HCT116 (cell line): Measurements from ENCODE around the gene XPNPEP3. TPM values are rescaled to one million over a fixed set of nuclear protein-coding genes. Genes with fewer than 3 reads are reported as not detected.

Source experiments
- ATAC-seq: fragments of 200-7000 bp; cut with Tn5 transposase; 2 replicates; pipeline ENCODE4 v1.9.1; 2020; ENCODE audit warnings: mild to moderate bottlenecking, moderate library complexity
- BruUV-seq: library from RNA; stranded (reverse); fragments of 400-500 nt; replicated peaks from 2 replicates; lab custom pipeline; 2021; lab: Mats Ljungman, UMichigan
- CTCF ChIA-PET: fragments of 300-600 bp; sonication (Branson Sonifier 250); formaldehyde crosslinking; loops from one replicate; lab custom pipeline; 2021; ENCODE audit warnings: antibody characterized with exemption; lab: Charles Lee
- POLR2A ChIA-PET: fragments of 300-600, 350-600 bp; sonication (Branson Sonifier 250); formaldehyde crosslinking; loops from one replicate; lab custom pipeline; 2021; ENCODE audit warnings: antibody characterized with exemption; lab: Charles Lee
- RAD21 ChIA-PET, 2 experiments: fragments of 300-600 bp; sonication (Branson Sonifier 250); formaldehyde crosslinking; loops; one replicate each; lab custom pipeline; 2023; ENCODE audit warnings: low total read pairs in 2 of 2; ENCODE audit not compliant: uncharacterized antibody in 2 of 2, unreplicated experiment in 2 of 2, low non-redundant PET in 1 of 2; lab: Charles Lee
- DNase-seq: peaks from one replicate; pipeline ENCODE4 v3.0.0-alpha.2; 2010; ENCODE audit warnings: low read depth, low spot score
- H2AFZ ChIP-seq: fragments of 200-600 bp; shearing (Covaris generic), sonication (generic); 2 replicates; pipeline ENCODE4 v1.6.1; 2017; ENCODE audit warnings: low read depth, mixed run types, mixed read lengths, antibody characterized with exemption, low read length; ENCODE audit not compliant: poor library complexity, severe bottlenecking
- H3K27ac ChIP-seq: 2 replicates; pipeline ENCODE4 v1.5.1; 2012; ENCODE audit warnings: low read depth, low read length
- H3K27me3 ChIP-seq: fragments of 200-600 bp; sonication (generic); 2 replicates; pipeline ENCODE4 v1.6.1; 2016; ENCODE audit warnings: mixed run types, low read length, mixed read lengths; ENCODE audit not compliant: insufficient read depth
- H3K36me3 ChIP-seq, 2 experiments: fragments of 200-500 bp in 1 of 2; fragments of 200-600 bp in 1 of 2; sonication (Bioruptor generic) in 1 of 2; sonication (generic) in 1 of 2; 2 replicates each; pipeline versions ENCODE4 v1.5.1 to v1.6.1; 2014 to 2016; ENCODE audit warnings: low read length in 2 of 2, inconsistent platforms in 1 of 2, mixed read lengths in 1 of 2, mixed run types in 1 of 2; ENCODE audit not compliant: insufficient read depth in 2 of 2, control insufficient read depth in 1 of 2
- H3K4me1 ChIP-seq, 2 experiments: fragments of 200-600 bp in 1 of 2; sonication (generic) in 1 of 2; 2 replicates each; pipeline versions ENCODE4 v1.5.1 to v1.6.1; 2012 to 2017; ENCODE audit warnings: low read length in 2 of 2, inconsistent platforms in 1 of 2, mild to moderate bottlenecking in 1 of 2, mixed read lengths in 1 of 2, mixed run types in 1 of 2, moderate library complexity in 1 of 2; ENCODE audit not compliant: insufficient read depth in 2 of 2, control insufficient read depth in 1 of 2
- H3K4me2 ChIP-seq: fragments of 200-600 bp; sonication (generic); 2 replicates; pipeline ENCODE4 v1.6.1; 2017; ENCODE audit warnings: mixed run types, low read length, mixed read lengths
- H3K4me3 ChIP-seq, 2 experiments: fragments of 200-600 bp in 1 of 2; sonication (generic) in 1 of 2; replicated peaks in 1 of 2; 2 replicates each; pipeline ENCODE4 v1.5.1; 2011 to 2016; ENCODE audit warnings: low read length in 2 of 2, control low read depth in 1 of 2, low read depth in 1 of 2, mild to moderate bottlenecking in 1 of 2, mixed read lengths in 1 of 2, mixed run types in 1 of 2
- H3K79me2 ChIP-seq: fragments of 200-600 bp; sonication (generic); 2 replicates; pipeline ENCODE4 v1.6.1; 2017; ENCODE audit warnings: mild to moderate bottlenecking, mixed run types, low read length, moderate library complexity, mixed read lengths; ENCODE audit not compliant: insufficient read depth
- H3K9ac ChIP-seq: fragments of 200-600 bp; sonication (generic); 2 replicates; pipeline ENCODE4 v1.6.1; 2016; ENCODE audit warnings: low read length, mixed read lengths
- H3K9me2 ChIP-seq: fragments of 200-600 bp; sonication (generic), shearing (Covaris generic); 2 replicates; pipeline ENCODE4 v1.6.1; 2017; ENCODE audit warnings: mixed run types, mild to moderate bottlenecking, moderate library complexity; ENCODE audit not compliant: insufficient read depth
- H3K9me3 ChIP-seq, 2 experiments: fragments of 200-500 bp in 1 of 2; fragments of 200-600 bp in 1 of 2; sonication (Bioruptor generic) in 1 of 2; sonication (generic) in 1 of 2; 2 replicates each; pipeline ENCODE4 v1.6.1; 2014 to 2017; ENCODE audit warnings: low read length in 2 of 2, mixed read lengths in 2 of 2, inconsistent platforms in 1 of 2, low read depth in 1 of 2, mild to moderate bottlenecking in 1 of 2, mixed run types in 1 of 2, moderate library complexity in 1 of 2; ENCODE audit not compliant: control insufficient read depth in 1 of 2, insufficient read depth in 1 of 2
- H4K20me1 ChIP-seq: fragments of 200-600 bp; sonication (generic), shearing (Covaris generic); 2 replicates; pipeline ENCODE4 v1.6.1; 2017; ENCODE audit warnings: mixed run types, mild to moderate bottlenecking, moderate library complexity; ENCODE audit not compliant: insufficient read depth
- CTCF ChIP-seq, 3 experiments: fragments of 200-600 bp in 1 of 3; sonication (generic) in 1 of 3; IDR thresholded peaks in 2 of 3; conservative IDR thresholded peaks in 1 of 3; 2 replicates each; pipeline ENCODE4 v1.5.1; 2012 to 2017; ENCODE audit warnings: low read depth in 2 of 3, low read length in 2 of 3, antibody characterized with exemption in 1 of 3, borderline replicate concordance in 1 of 3, control low read depth in 1 of 3, mild to moderate bottlenecking in 1 of 3, mixed read lengths in 1 of 3, mixed run types in 1 of 3, moderate library complexity in 1 of 3; ENCODE audit not compliant: insufficient read depth in 1 of 3
- ELF1 ChIP-seq: IDR thresholded peaks from 2 replicates; pipeline ENCODE4 v1.6.1; 2012; ENCODE audit warnings: low read depth, borderline replicate concordance
- EZH2 ChIP-seq: fragments of 200-600 bp; sonication (generic); IDR thresholded peaks from 2 replicates; pipeline ENCODE4 v1.6.1; 2017; ENCODE audit warnings: antibody characterized with exemption, mixed run types
- EZH2phosphoT487 ChIP-seq: fragments of 200-600 bp; IDR thresholded peaks from 2 replicates; pipeline ENCODE4 v1.6.1; 2018; ENCODE audit warnings: antibody characterized with exemption, borderline replicate concordance
- FOSL1 ChIP-seq: IDR thresholded peaks from 2 replicates; pipeline ENCODE4 v1.6.1; 2012; ENCODE audit warnings: low read depth
- JUND ChIP-seq: IDR thresholded peaks from 2 replicates; pipeline ENCODE4 v1.6.1; 2012
- MAX ChIP-seq: IDR thresholded peaks from 2 replicates; pipeline ENCODE4 v1.6.1; 2012
- POLR2A ChIP-seq: IDR thresholded peaks from 2 replicates; pipeline ENCODE4 v1.7.0; 2011; ENCODE audit warnings: borderline replicate concordance; ENCODE audit not compliant: insufficient read depth, insufficient read length; ENCODE audit errors: extremely low read depth
- RAD21 ChIP-seq: IDR thresholded peaks from 2 replicates; pipeline ENCODE4 v1.6.1; 2012; ENCODE audit warnings: low read depth, mild to moderate bottlenecking
- SIN3A ChIP-seq: IDR thresholded peaks from 2 replicates; pipeline ENCODE4 v1.6.1; 2012; ENCODE audit warnings: low read depth
- SP1 ChIP-seq: IDR thresholded peaks from 2 replicates; pipeline ENCODE4 v1.6.1; 2012; ENCODE audit warnings: low read depth
- SRF ChIP-seq: IDR thresholded peaks from 2 replicates; pipeline ENCODE4 v1.6.1; 2012; ENCODE audit warnings: low read depth
- TCF7L2 ChIP-seq: IDR thresholded peaks from 2 replicates; pipeline ENCODE4 v1.7.0; 2011; ENCODE audit warnings: borderline replicate concordance, inconsistent platforms; ENCODE audit not compliant: insufficient read depth, insufficient read length; ENCODE audit errors: extremely low read depth
- YY1 ChIP-seq: IDR thresholded peaks from 2 replicates; pipeline ENCODE4 v1.6.1; 2011; ENCODE audit warnings: low read length, low read depth, moderate library complexity, mild to moderate bottlenecking; ENCODE audit not compliant: insufficient replicate concordance; ENCODE audit errors: extremely low read depth
- ZFX ChIP-seq: fragments of 450-650 bp; IDR thresholded peaks from 2 replicates; pipeline ENCODE4 v1.6.1; 2017
- ZNF274 ChIP-seq: fragments of 200-500 bp; sonication (Bioruptor generic); IDR thresholded peaks from 2 replicates; pipeline ENCODE4 v1.6.1; 2014; ENCODE audit warnings: mild to moderate bottlenecking, low read depth, low read length, inconsistent platforms
- intact Hi-C: fragments of 100-400 bp; cut with micrococcal nuclease; formaldehyde crosslinking; loops from 2 replicates; pipeline ENCODE4 v1.10.0; 2022
- total RNA-seq: library from RNA; stranded (reverse); gene quantifications from one replicate; pipeline ENCODE4 v1.2.1, GENCODE V29; 2021; ENCODE audit not compliant: unreplicated experiment
- TF ChIP-seq, protein P1 (sequence below): IDR thresholded peaks from 2 replicates; pipeline ENCODE4 v1.6.1; 2012; ENCODE audit warnings: low read depth
- TF ChIP-seq, protein P2 (sequence below): IDR thresholded peaks from 2 replicates; pipeline ENCODE4 v1.6.1; 2011; ENCODE audit warnings: mild to moderate bottlenecking, low read length, moderate library complexity; ENCODE audit not compliant: insufficient replicate concordance; ENCODE audit errors: extremely low read depth

XPNPEP3 gene
- total RNA-seq, 1 experiment from 2014 or later = 29.8 TPM

DNA sequence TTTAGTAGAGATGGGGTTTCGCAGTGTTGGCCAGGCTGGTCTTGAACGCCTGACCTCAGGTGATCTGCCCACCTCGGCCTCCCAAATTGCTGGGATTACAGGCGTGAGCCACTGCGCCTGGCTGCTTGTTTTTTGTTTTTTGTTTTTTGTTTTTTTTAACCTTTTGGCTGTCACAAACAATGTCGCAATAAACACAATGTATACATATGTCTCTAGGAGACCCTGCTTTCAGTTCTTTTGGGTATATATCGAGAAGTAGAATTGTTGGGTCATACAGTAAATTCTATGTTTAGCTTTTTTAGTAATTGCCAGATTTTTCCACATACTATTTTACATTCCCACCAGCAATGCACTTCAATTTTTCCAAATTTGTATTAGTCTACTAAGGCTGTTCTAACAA is 122.2 kb downstream of the XPNPEP3 start:
- H4K20me1 ChIP-seq = no peaks in the 10 kb centered on the region
- no peaks in the 10 kb centered on the region for H3K9me3 ChIP-seq
- no TSS peak for BruUV-seq
- H2AFZ ChIP-seq = no peak overlapping the region
- no peak overlapping the region for H3K9ac ChIP-seq
- no peaks in the 10 kb centered on the region for H3K4me1 ChIP-seq
- H3K27ac ChIP-seq = no peak overlapping the region
- no peak for ATAC-seq
- TF ChIP-seq JUND (no peak), EZH2 (no peak), MAX (no peak), TCF7L2 (no peak), ELF1 (no peak), RAD21 (no peak), ZNF274 (no peak), YY1 (no peak), POLR2A (no peak), SIN3A (no peak), SP1 (no peak), CTCF (IDR thresholded peaks at IDR 0.05 in 2 of 3, conservative IDR thresholded peaks at IDR 0.05 in 1 of 3; ENCODE audit: borderline replicate concordance in 1 of 3, insufficient read depth in 1 of 3, low read depth in 2 of 3, low read length in 2 of 3) (no peak), FOSL1 (no peak), SRF (no peak), EZH2phosphoT487 (no peak), ZFX (no peak)
- TF ChIP-seq, protein P1, sequence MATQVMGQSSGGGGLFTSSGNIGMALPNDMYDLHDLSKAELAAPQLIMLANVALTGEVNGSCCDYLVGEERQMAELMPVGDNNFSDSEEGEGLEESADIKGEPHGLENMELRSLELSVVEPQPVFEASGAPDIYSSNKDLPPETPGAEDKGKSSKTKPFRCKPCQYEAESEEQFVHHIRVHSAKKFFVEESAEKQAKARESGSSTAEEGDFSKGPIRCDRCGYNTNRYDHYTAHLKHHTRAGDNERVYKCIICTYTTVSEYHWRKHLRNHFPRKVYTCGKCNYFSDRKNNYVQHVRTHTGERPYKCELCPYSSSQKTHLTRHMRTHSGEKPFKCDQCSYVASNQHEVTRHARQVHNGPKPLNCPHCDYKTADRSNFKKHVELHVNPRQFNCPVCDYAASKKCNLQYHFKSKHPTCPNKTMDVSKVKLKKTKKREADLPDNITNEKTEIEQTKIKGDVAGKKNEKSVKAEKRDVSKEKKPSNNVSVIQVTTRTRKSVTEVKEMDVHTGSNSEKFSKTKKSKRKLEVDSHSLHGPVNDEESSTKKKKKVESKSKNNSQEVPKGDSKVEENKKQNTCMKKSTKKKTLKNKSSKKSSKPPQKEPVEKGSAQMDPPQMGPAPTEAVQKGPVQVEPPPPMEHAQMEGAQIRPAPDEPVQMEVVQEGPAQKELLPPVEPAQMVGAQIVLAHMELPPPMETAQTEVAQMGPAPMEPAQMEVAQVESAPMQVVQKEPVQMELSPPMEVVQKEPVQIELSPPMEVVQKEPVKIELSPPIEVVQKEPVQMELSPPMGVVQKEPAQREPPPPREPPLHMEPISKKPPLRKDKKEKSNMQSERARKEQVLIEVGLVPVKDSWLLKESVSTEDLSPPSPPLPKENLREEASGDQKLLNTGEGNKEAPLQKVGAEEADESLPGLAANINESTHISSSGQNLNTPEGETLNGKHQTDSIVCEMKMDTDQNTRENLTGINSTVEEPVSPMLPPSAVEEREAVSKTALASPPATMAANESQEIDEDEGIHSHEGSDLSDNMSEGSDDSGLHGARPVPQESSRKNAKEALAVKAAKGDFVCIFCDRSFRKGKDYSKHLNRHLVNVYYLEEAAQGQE = no peak
- TF ChIP-seq, protein P2, sequence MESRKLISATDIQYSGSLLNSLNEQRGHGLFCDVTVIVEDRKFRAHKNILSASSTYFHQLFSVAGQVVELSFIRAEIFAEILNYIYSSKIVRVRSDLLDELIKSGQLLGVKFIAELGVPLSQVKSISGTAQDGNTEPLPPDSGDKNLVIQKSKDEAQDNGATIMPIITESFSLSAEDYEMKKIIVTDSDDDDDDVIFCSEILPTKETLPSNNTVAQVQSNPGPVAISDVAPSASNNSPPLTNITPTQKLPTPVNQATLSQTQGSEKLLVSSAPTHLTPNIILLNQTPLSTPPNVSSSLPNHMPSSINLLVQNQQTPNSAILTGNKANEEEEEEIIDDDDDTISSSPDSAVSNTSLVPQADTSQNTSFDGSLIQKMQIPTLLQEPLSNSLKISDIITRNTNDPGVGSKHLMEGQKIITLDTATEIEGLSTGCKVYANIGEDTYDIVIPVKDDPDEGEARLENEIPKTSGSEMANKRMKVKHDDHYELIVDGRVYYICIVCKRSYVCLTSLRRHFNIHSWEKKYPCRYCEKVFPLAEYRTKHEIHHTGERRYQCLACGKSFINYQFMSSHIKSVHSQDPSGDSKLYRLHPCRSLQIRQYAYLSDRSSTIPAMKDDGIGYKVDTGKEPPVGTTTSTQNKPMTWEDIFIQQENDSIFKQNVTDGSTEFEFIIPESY = no peak
- H3K4me3 ChIP-seq = no peak overlapping the region
- DNase-seq = no peak
- H3K27me3 ChIP-seq = no peaks in the 10 kb centered on the region
- H3K9me2 ChIP-seq = no peaks in the 10 kb centered on the region
- intact Hi-C loops = no loop called here
- ChIA-PET CTCF (no interaction called here), POLR2A (no interaction called here), RAD21 (no interaction called here)
- H3K4me2 ChIP-seq = no peak overlapping the region
- no peaks in the 10 kb centered on the region for H3K79me2 ChIP-seq
- no peaks in the 10 kb centered on the region for H3K36me3 ChIP-seq
